Testis (tissue), 3 donors: ENCODE data around the gene PPP1R14C. TPM values are rescaled to one million over a fixed set of nuclear protein-coding genes. Genes with fewer than 3 reads are reported as not detected.

Source experiments
- DNase-seq: peaks from one replicate; pipeline ENCODE4 v3.0.0-alpha.2; 2019
- H3K27ac ChIP-seq, 2 donors: fragments of 200-600 bp; sonication (generic); one replicate each; pipeline ENCODE4 v1.5.1; 2019
- H3K27me3 ChIP-seq: fragments of 200-600 bp; sonication (generic); one replicate; pipeline ENCODE4 v1.5.1; 2019
- H3K36me3 ChIP-seq: fragments of 200-600 bp; sonication (generic); one replicate; pipeline ENCODE4 v1.5.1; 2017; ENCODE audit warnings: low read depth; ENCODE audit errors: missing control alignments
- H3K4me1 ChIP-seq: fragments of 200-600 bp; sonication (generic); one replicate; pipeline ENCODE4 v1.5.1; 2019
- H3K4me3 ChIP-seq, 2 donors: fragments of 200-600 bp; sonication (generic); one replicate each; pipeline ENCODE4 v1.5.1; 2017 to 2019
- H3K9me3 ChIP-seq: fragments of 200-600 bp; sonication (generic); one replicate; pipeline ENCODE4 v1.5.1; 2017
- CTCF ChIP-seq, 3 experiments: fragments of 450-650 bp in 2 of 3; fragments of 200-600 bp in 1 of 3; sonication (generic) in 1 of 3; IDR thresholded peaks; one replicate each; pipeline ENCODE4 v1.5.1; 2016 to 2019; ENCODE audit warnings: antibody characterized with exemption in 3 of 3, mild to moderate bottlenecking in 2 of 3, moderate library complexity in 1 of 3
- POLR2A ChIP-seq: fragments of 450-650 bp; IDR thresholded peaks from one replicate; pipeline ENCODE4 v1.6.1; 2017; ENCODE audit warnings: antibody characterized with exemption, mild to moderate bottlenecking, moderate library complexity
- WGBS, 2 donors: methylation state at CpG; one replicate each; pipeline ENCODE4 v1.1.5; 2018; 5-methylcytosine and 5-hydroxymethylcytosine counted together
- intact Hi-C: fragments of 100-400 bp; cut with DNase I; formaldehyde crosslinking; loops from one replicate; pipeline ENCODE4 v1.15.1; 2023; ENCODE audit warnings: low total_unique reads
- polyA plus RNA-seq: library from polyadenylated mRNA; stranded (reverse); fragments of 350-450 nt; fragmentation: Illumina TruSeq; extraction: RNeasy Lipid Tissue Mini Kit (QIAGEN cat#74804); gene quantifications from one replicate; pipeline ENCODE4 v1.2.3, GENCODE V29; 2014; ENCODE audit warnings: low read depth, low replicate concordance; ENCODE audit not compliant: insufficient read depth
- total RNA-seq, 2 donors: library from RNA; depleted of rRNA; stranded (reverse); fragments of >200 nt; gene quantifications; one replicate each; pipeline ENCODE4 v1.2.3, GENCODE V29; 2016

Gene PPP1R14C
- total and polyA plus RNA-seq, 3 donors from 2014 or later, result 11.1 to 27.1 (median 22.4) TPM

GRCh38 chr6:150145427-150145826 lies 2.6 kb downstream of the PPP1R14C start:
- Histone ChIP-seq H3K4me1 (peaks cover 4% of the 10 kb centered on the region), H3K27ac (no peak overlapping the region), H3K36me3 (no peaks in the 10 kb centered on the region), H3K4me3 (no peak overlapping the region), H3K27me3 (no peaks in the 10 kb centered on the region), H3K9me3 (no peaks in the 10 kb centered on the region)
- intact Hi-C loops, result no loop called here
- TF ChIP-seq CTCF (IDR thresholded peaks at IDR 0.05) (no peak), POLR2A (no peak)
- DNase-seq, result no peak
- 55 to 91% methylated on average over 3 of the region's 3 CpGs for WGBS, 2 donors

GRCh38 chr6:150145830-150146229 lies 3.0 kb downstream of the PPP1R14C start:
- Histone ChIP-seq H3K9me3 (no peaks in the 10 kb centered on the region), H3K4me3 (no peak overlapping the region), H3K36me3 (no peaks in the 10 kb centered on the region), H3K4me1 (peaks cover 4% of the 10 kb centered on the region), H3K27ac (no peak overlapping the region), H3K27me3 (no peaks in the 10 kb centered on the region)
- no peak for DNase-seq
- TF ChIP-seq POLR2A, result no peak
- no peak for TF ChIP-seq CTCF (IDR thresholded peaks at IDR 0.05)
- intact Hi-C loops, result no loop called here

- DNase-seq, result no peak
- Histone ChIP-seq H3K27me3 (no peaks in the 10 kb centered on the region), H3K27ac (no peak overlapping the region), H3K9me3 (no peaks in the 10 kb centered on the region), H3K4me1 (peaks cover 4% of the 10 kb centered on the region), H3K4me3 (no peak overlapping the region), H3K36me3 (no peaks in the 10 kb centered on the region)
- intact Hi-C loops, result no loop called here
- 92 to 93% methylated on average over 3 of the region's 3 CpGs for WGBS, 2 donors
- TF ChIP-seq POLR2A, result no peak
- TF ChIP-seq CTCF (IDR thresholded peaks at IDR 0.05), result no peak
Measured at GRCh38 chr6:150146436-150146835, 3.6 kb downstream of the PPP1R14C start.

GRCh38 chr6:150149146-150149545 lies 6.3 kb downstream of the PPP1R14C start:
- no peak overlapping the region for H3K4me3 ChIP-seq
- WGBS, 2 donors, result 72 to 74% methylated on average over 5 to 6 of the region's 6 CpGs
- no peaks in the 10 kb centered on the region for H3K27me3 ChIP-seq

More at GRCh38 chr6:150149146-150149545, 6.3 kb downstream of the PPP1R14C start:
- TF ChIP-seq CTCF (IDR thresholded peaks at IDR 0.05), result no peak
- no peak for TF ChIP-seq POLR2A
- no peak for DNase-seq
- Histone ChIP-seq H3K4me1 (no peaks in the 10 kb centered on the region), H3K36me3 (no peaks in the 10 kb centered on the region), H3K9me3 (no peaks in the 10 kb centered on the region), H3K27ac (no peak overlapping the region)
- intact Hi-C loops, result no loop called here
